AG10803 (cell line): Measurements from ENCODE around the gene MADD.

Source experiments
- DNase-seq: peaks from one replicate; pipeline ENCODE4 v3.0.0; 2010; ENCODE audit warnings: low read depth
- H3K4me3 ChIP-seq: 2 replicates; pipeline ENCODE4 v1.5.1; 2011; ENCODE audit warnings: mild to moderate bottlenecking, low read length, control low read depth
- TF ChIP-seq, protein P1 (sequence below): conservative IDR thresholded peaks from 2 replicates; pipeline ENCODE4 v1.5.1; 2011; ENCODE audit warnings: mild to moderate bottlenecking, low read length, control low read depth, inconsistent platforms

The MADD gene

DNA sequence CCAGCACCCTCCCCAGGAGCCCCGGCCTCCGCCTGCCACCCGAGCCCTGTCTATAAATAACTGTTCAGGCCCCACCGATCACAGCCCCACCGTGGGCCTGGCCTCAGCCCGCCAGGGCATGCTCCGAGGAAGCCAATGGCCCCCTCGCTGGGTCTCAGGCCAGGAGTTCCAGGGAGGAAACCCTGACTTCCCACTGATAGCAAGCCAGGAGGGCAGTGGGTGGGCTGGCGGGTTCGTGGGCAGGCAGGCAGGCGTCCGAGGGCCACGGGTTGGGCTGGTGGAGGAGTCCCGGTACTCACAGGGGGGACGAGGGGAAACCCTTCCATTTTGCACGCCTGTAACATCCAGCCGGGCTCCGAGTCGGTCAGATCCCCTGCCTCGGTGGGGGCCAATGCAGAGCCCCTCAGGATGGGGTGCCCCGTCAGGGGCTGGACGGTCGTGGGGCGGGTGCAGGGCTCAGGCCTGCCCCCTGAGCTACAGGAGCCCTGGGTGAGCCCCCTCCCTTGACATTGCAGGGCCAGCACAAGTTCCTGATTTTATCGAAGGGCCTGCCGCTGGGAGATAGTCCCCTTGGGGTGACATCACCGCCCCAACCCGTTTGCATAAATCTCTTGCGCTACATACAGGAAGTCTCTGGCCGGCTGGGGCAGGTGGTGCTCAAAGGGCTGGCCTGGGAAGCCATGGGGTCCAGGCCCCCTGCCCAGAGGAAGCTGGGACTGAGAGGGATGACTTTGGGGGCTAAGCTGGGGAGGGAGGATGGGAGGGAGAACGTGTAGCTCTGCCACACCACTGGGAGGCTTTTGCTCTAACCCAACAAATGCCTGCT, 108.3 kb downstream of the MADD start, which contains the start of gene SPI1:
Gene SPI1 (minus strand): TSS at position 538 of the 826 bp plus-strand sequence. CDS start 194 bp downstream, at position 344.
- TF ChIP-seq, protein P1, sequence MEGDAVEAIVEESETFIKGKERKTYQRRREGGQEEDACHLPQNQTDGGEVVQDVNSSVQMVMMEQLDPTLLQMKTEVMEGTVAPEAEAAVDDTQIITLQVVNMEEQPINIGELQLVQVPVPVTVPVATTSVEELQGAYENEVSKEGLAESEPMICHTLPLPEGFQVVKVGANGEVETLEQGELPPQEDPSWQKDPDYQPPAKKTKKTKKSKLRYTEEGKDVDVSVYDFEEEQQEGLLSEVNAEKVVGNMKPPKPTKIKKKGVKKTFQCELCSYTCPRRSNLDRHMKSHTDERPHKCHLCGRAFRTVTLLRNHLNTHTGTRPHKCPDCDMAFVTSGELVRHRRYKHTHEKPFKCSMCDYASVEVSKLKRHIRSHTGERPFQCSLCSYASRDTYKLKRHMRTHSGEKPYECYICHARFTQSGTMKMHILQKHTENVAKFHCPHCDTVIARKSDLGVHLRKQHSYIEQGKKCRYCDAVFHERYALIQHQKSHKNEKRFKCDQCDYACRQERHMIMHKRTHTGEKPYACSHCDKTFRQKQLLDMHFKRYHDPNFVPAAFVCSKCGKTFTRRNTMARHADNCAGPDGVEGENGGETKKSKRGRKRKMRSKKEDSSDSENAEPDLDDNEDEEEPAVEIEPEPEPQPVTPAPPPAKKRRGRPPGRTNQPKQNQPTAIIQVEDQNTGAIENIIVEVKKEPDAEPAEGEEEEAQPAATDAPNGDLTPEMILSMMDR = no peak
- DNase-seq = no peak
- H3K4me3 ChIP-seq = no peak within 1 kb of the TSS

- TF ChIP-seq, protein P1 = no peak
- no peak for DNase-seq
- H3K4me3 ChIP-seq = no peak overlapping the region
Observed at GRCh38 chr11:47378836-47379170, 108.9 kb downstream of the MADD start.

DNA sequence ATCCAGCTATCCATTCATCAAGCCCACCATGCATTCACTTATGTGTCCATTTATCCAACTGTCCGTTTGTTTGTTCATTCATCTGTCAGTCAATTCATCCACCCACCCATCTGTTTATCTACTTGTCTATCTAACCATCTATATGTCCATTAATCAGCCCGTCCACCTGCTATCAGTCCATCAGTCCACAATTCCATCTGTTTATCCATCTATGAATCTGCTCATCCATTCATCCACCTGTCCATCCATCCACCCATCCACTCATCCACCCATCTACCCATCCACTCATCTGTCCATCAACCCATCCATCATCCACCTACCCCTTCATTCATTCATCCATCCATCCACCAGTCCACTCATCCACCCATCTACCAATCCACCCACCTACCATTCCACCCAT, 109.4 kb downstream of the MADD start:
- TF ChIP-seq, protein P1 = no peak
- no peak overlapping the region for H3K4me3 ChIP-seq
- no peak for DNase-seq
